ENCODE data around the gene EFCAB9.

Gene EFCAB9

GRCh38 chr5:172170251-172170701 lies 23.7 kb upstream of the EFCAB9 start:
- ChIA-PET CTCF (interaction anchor here (0.8 to 2.2 kb wide), 5 partner anchors 9 to 18 kb away, joined by 3 to 6 read pairs (median 4); partner anchors contain the start of gene STK10), POLR2A (interaction anchor here (1.3 kb wide), 1 partner anchor 10 kb away, joined by 4 read pairs; no protein-coding TSS in a partner anchor)
- H3K36me3 ChIP-seq (ENCODE audit: control insufficient read depth in 4 of 4, insufficient read depth in 4 of 4, low read length in 3 of 4), result peaks cover 5 to 64% (median 7%) of the 10 kb centered on the region in 4 experiments
- H3K4me3 ChIP-seq (ENCODE audit: control insufficient read depth in 1 of 7, extremely low read depth in 1 of 7, insufficient read depth in 4 of 7, low read depth in 2 of 7, low read length in 6 of 7), result peak overlapping the region in 1 of 7 experiments; percentile 12
- 62% methylated on average over 7 of the region's 9 CpGs for WGBS (ENCODE audit: insufficient coverage)
- H3K4me1 ChIP-seq (ENCODE audit: control extremely low read depth in 1 of 4, control insufficient read depth in 4 of 4, insufficient read depth in 4 of 4, low read length in 3 of 4), result peaks cover 0 to 67% (median 59%) of the 10 kb centered on the region in 4 experiments
- H3K27me3 ChIP-seq (replicated peaks in 2 of 5; ENCODE audit: control insufficient read depth in 4 of 5, insufficient read depth in 5 of 5, low read length in 4 of 5), result no peaks in the 10 kb centered on the region
- H3K27ac ChIP-seq (ENCODE audit: insufficient read depth in 1 of 2, low read depth in 1 of 2, low read length in 2 of 2, poor library complexity in 1 of 2, severe bottlenecking in 2 of 2), result no peak overlapping the region
- H3K9me3 ChIP-seq (ENCODE audit: control extremely low read depth in 1 of 5, control insufficient read depth in 4 of 5, insufficient read depth in 2 of 5, low read depth in 1 of 5, low read length in 4 of 5), result no peaks in the 10 kb centered on the region
- peak in 2 of 3 donors; percentile 48 to 52 for DNase-seq

- Histone ChIP-seq H3K9me3 (ENCODE audit: control extremely low read depth in 1 of 5, control insufficient read depth in 4 of 5, insufficient read depth in 2 of 5, low read depth in 1 of 5, low read length in 4 of 5) (no peaks in the 10 kb centered on the region), H3K27me3 (replicated peaks in 2 of 5; ENCODE audit: control insufficient read depth in 4 of 5, insufficient read depth in 5 of 5, low read length in 4 of 5) (no peaks in the 10 kb centered on the region), H3K27ac (ENCODE audit: insufficient read depth in 1 of 2, low read depth in 1 of 2, low read length in 2 of 2, poor library complexity in 1 of 2, severe bottlenecking in 2 of 2) (no peak overlapping the region), H3K36me3 (ENCODE audit: control insufficient read depth in 4 of 4, insufficient read depth in 4 of 4, low read length in 3 of 4) (peaks cover 4 to 62% (median 7%) of the 10 kb centered on the region in 4 experiments), H3K4me1 (ENCODE audit: control extremely low read depth in 1 of 4, control insufficient read depth in 4 of 4, insufficient read depth in 4 of 4, low read length in 3 of 4) (peaks cover 6 to 71% (median 67%) of the 10 kb centered on the region in 4 experiments), H3K4me3 (ENCODE audit: control insufficient read depth in 1 of 7, extremely low read depth in 1 of 7, insufficient read depth in 4 of 7, low read depth in 2 of 7, low read length in 6 of 7) (no peak overlapping the region)
- WGBS (ENCODE audit: insufficient coverage), result 100% methylated on average over 2 of the region's 8 CpGs
- CTCF ChIA-PET, result interaction anchor here (0.5 to 6.2 kb wide), 4 partner anchors 8 to 97 kb away, joined by 3 to 54 read pairs (median 4); no protein-coding TSS in a partner anchor
- POLR2A ChIA-PET, result interaction anchor here (0.7 kb wide), 1 partner anchor 16 kb away, joined by 3 read pairs; no protein-coding TSS in a partner anchor
- no peak for DNase-seq
These were observed 22.9 kb upstream of the EFCAB9 start for GRCh38 chr5:172171118-172171517.

GRCh38 chr5:172172912-172173563 lies 20.9 kb upstream of the EFCAB9 start:
- Histone ChIP-seq H3K4me3 (ENCODE audit: control insufficient read depth in 1 of 7, extremely low read depth in 1 of 7, insufficient read depth in 4 of 7, low read depth in 2 of 7, low read length in 6 of 7) (peak overlapping the region in 2 of 7 experiments; percentile 5 to 31), H3K27ac (ENCODE audit: insufficient read depth in 1 of 2, low read depth in 1 of 2, low read length in 2 of 2, poor library complexity in 1 of 2, severe bottlenecking in 2 of 2) (peak overlapping the region in 1 of 2 experiments; percentile 68), H3K36me3 (ENCODE audit: control insufficient read depth in 4 of 4, insufficient read depth in 4 of 4, low read length in 3 of 4) (peaks cover 2 to 47% (median 5%) of the 10 kb centered on the region in 4 experiments), H3K9me3 (ENCODE audit: control extremely low read depth in 1 of 5, control insufficient read depth in 4 of 5, insufficient read depth in 2 of 5, low read depth in 1 of 5, low read length in 4 of 5) (no peaks in the 10 kb centered on the region), H3K4me1 (ENCODE audit: control extremely low read depth in 1 of 4, control insufficient read depth in 4 of 4, insufficient read depth in 4 of 4, low read length in 3 of 4) (peaks cover 13 to 89% (median 85%) of the 10 kb centered on the region in 4 experiments), H3K27me3 (replicated peaks in 2 of 5; ENCODE audit: control insufficient read depth in 4 of 5, insufficient read depth in 5 of 5, low read length in 4 of 5) (no peaks in the 10 kb centered on the region)
- CTCF ChIA-PET, result interaction anchor here (0.5 to 8.2 kb wide), 13 partner anchors 8 to 167 kb away, joined by 3 to 63 read pairs (median 8); partner anchors contain the start of genes FBXW11, STK10 and UBTD2
- DNase-seq, result peak in 1 of 3 donors; percentile 16
- 59% methylated on average over 6 of the region's 12 CpGs for WGBS (ENCODE audit: insufficient coverage)
- POLR2A ChIA-PET, result interaction anchor here (1.4 to 4.2 kb wide), 2 partner anchors 11 to 15 kb away, joined by 4 to 49 read pairs; partner anchors contain the start of gene STK10

GRCh38 chr5:172173564-172174153 lies 20.3 kb upstream of the EFCAB9 start:
- DNase-seq, result peak; percentile 67 to 76 (median 75)
- Histone ChIP-seq H3K27ac (ENCODE audit: insufficient read depth in 1 of 2, low read depth in 1 of 2, low read length in 2 of 2, poor library complexity in 1 of 2, severe bottlenecking in 2 of 2) (peak overlapping the region in 1 of 2 experiments; percentile 68), H3K27me3 (replicated peaks in 2 of 5; ENCODE audit: control insufficient read depth in 4 of 5, insufficient read depth in 5 of 5, low read length in 4 of 5) (no peaks in the 10 kb centered on the region), H3K36me3 (ENCODE audit: control insufficient read depth in 4 of 4, insufficient read depth in 4 of 4, low read length in 3 of 4) (peaks cover 0 to 41% (median 5%) of the 10 kb centered on the region in 4 experiments), H3K4me1 (ENCODE audit: control extremely low read depth in 1 of 4, control insufficient read depth in 4 of 4, insufficient read depth in 4 of 4, low read length in 3 of 4) (peaks cover 18 to 89% (median 86%) of the 10 kb centered on the region in 4 experiments), H3K4me3 (ENCODE audit: control insufficient read depth in 1 of 7, extremely low read depth in 1 of 7, insufficient read depth in 4 of 7, low read depth in 2 of 7, low read length in 6 of 7) (peak overlapping the region in 3 of 7 experiments; percentile 5 to 71 (median 31)), H3K9me3 (ENCODE audit: control extremely low read depth in 1 of 5, control insufficient read depth in 4 of 5, insufficient read depth in 2 of 5, low read depth in 1 of 5, low read length in 4 of 5) (no peaks in the 10 kb centered on the region)
- CTCF ChIA-PET, result interaction anchor here (0.5 to 8.2 kb wide), 14 partner anchors 9 to 168 kb away, joined by 3 to 63 read pairs (median 9); partner anchors contain the start of genes FBXW11 and STK10
- 42% methylated on average over 7 of the region's 12 CpGs for WGBS (ENCODE audit: insufficient coverage)
- POLR2A ChIA-PET, result interaction anchor here (1.4 to 4.2 kb wide), 2 partner anchors 11 to 14 kb away, joined by 4 to 49 read pairs; partner anchors contain the start of gene STK10

GRCh38 chr5:172175263-172175719 lies 18.7 kb upstream of the EFCAB9 start:
- ChIA-PET CTCF (interaction anchor here (1.0 to 8.2 kb wide), 13 partner anchors 9 to 108 kb away, joined by 3 to 63 read pairs (median 7); partner anchors contain the start of gene STK10), POLR2A (interaction anchor here (0.6 to 4.2 kb wide), 6 partner anchors 12 to 787 kb away, joined by 3 to 49 read pairs (median 6); partner anchors contain the start of gene STK10)
- H3K4me1 ChIP-seq (ENCODE audit: control extremely low read depth in 1 of 4, control insufficient read depth in 4 of 4, insufficient read depth in 4 of 4, low read length in 3 of 4), result peaks cover 23 to 88% (median 87%) of the 10 kb centered on the region in 4 experiments
- H3K9me3 ChIP-seq (ENCODE audit: control extremely low read depth in 1 of 5, control insufficient read depth in 4 of 5, insufficient read depth in 2 of 5, low read depth in 1 of 5, low read length in 4 of 5), result no peaks in the 10 kb centered on the region
- H3K27ac ChIP-seq (ENCODE audit: insufficient read depth in 1 of 2, low read depth in 1 of 2, low read length in 2 of 2, poor library complexity in 1 of 2, severe bottlenecking in 2 of 2), result peak overlapping the region in 1 of 2 experiments; percentile 68
- H3K36me3 ChIP-seq (ENCODE audit: control insufficient read depth in 4 of 4, insufficient read depth in 4 of 4, low read length in 3 of 4), result peaks cover 0 to 26% (median 5%) of the 10 kb centered on the region in 4 experiments
- peak; percentile 87 to 95 (median 91) for DNase-seq
- H3K27me3 ChIP-seq (replicated peaks in 2 of 5; ENCODE audit: control insufficient read depth in 4 of 5, insufficient read depth in 5 of 5, low read length in 4 of 5), result no peaks in the 10 kb centered on the region
- WGBS (ENCODE audit: insufficient coverage), result 0% methylated on average over 6 of the region's 7 CpGs
- peak overlapping the region in 6 of 7 experiments; percentile 16 to 72 (median 58) for H3K4me3 ChIP-seq (ENCODE audit: control insufficient read depth in 1 of 7, extremely low read depth in 1 of 7, insufficient read depth in 4 of 7, low read depth in 2 of 7, low read length in 6 of 7)

GRCh38 chr5:172177176-172177575 lies 16.8 kb upstream of the EFCAB9 start:
- H3K27ac ChIP-seq (ENCODE audit: insufficient read depth in 1 of 2, low read depth in 1 of 2, low read length in 2 of 2, poor library complexity in 1 of 2, severe bottlenecking in 2 of 2), result peak overlapping the region in 1 of 2 experiments; percentile 68
- DNase-seq, result peak in 1 of 3 donors; percentile 32
- peak overlapping the region in 1 of 7 experiments; percentile 8 for H3K4me3 ChIP-seq (ENCODE audit: control insufficient read depth in 1 of 7, extremely low read depth in 1 of 7, insufficient read depth in 4 of 7, low read depth in 2 of 7, low read length in 6 of 7)
- peaks cover 33 to 96% (median 87%) of the 10 kb centered on the region in 4 experiments for H3K4me1 ChIP-seq (ENCODE audit: control extremely low read depth in 1 of 4, control insufficient read depth in 4 of 4, insufficient read depth in 4 of 4, low read length in 3 of 4)
- 68% methylated on average over 5 of the region's 7 CpGs for WGBS (ENCODE audit: insufficient coverage)
- peaks cover 0 to 20% (median 5%) of the 10 kb centered on the region in 4 experiments for H3K36me3 ChIP-seq (ENCODE audit: control insufficient read depth in 4 of 4, insufficient read depth in 4 of 4, low read length in 3 of 4)
- H3K9me3 ChIP-seq (ENCODE audit: control extremely low read depth in 1 of 5, control insufficient read depth in 4 of 5, insufficient read depth in 2 of 5, low read depth in 1 of 5, low read length in 4 of 5), result no peaks in the 10 kb centered on the region
- ChIA-PET CTCF (interaction anchor here (1.9 to 8.2 kb wide), 4 partner anchors 7 to 105 kb away, joined by 5 to 63 read pairs (median 42); partner anchors contain the start of gene STK10), POLR2A (interaction anchor here (2.9 kb wide), 1 partner anchor 66 kb away, joined by 17 read pairs; no protein-coding TSS in a partner anchor)
- H3K27me3 ChIP-seq (replicated peaks in 2 of 5; ENCODE audit: control insufficient read depth in 4 of 5, insufficient read depth in 5 of 5, low read length in 4 of 5), result no peaks in the 10 kb centered on the region
